Keratinocyte (primary cell): Measurements from ENCODE around the gene PPP1R1C.

Source experiments
- EZH2 ChIP-seq: IDR thresholded peaks from one replicate; pipeline ENCODE4 v1.6.1; 2012; ENCODE audit warnings: inconsistent platforms, mild to moderate bottlenecking, low read length, moderate library complexity
- TF ChIP-seq, protein P1 (sequence below), 3 experiments: IDR thresholded peaks in 1 of 3; conservative IDR thresholded peaks in 1 of 3; optimal IDR thresholded peaks in 1 of 3; 2 replicates in 2 of 3; 3 replicates in 1 of 3; pipeline versions ENCODE3 to v1.5.1; 2011; ENCODE audit warnings: low read length in 3 of 3, mild to moderate bottlenecking in 3 of 3, moderate library complexity in 2 of 3, control low read depth in 1 of 3, inconsistent platforms in 1 of 3; ENCODE audit not compliant: insufficient read depth in 2 of 3; ENCODE audit errors: extremely low read depth in 1 of 3

DNA sequence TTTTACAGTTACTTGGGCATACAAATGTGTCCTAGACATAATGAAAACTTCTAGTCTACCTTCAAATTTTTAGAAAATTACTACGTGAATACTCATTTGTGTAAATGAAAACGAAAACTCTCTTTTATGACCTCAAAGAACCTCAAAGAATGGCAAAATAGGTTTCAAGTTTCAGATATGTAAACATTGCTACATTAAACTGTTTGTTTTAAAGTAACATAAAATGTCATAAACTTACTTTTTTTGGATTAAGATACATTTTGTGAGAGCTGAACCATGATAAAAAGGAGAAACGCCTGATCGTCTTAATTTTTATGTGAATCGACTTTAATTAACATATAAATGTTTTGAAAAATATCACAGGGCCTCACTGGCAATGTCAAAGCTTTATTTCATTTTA lies 91.4 kb downstream of the PPP1R1C start:
- TF ChIP-seq, protein P1, sequence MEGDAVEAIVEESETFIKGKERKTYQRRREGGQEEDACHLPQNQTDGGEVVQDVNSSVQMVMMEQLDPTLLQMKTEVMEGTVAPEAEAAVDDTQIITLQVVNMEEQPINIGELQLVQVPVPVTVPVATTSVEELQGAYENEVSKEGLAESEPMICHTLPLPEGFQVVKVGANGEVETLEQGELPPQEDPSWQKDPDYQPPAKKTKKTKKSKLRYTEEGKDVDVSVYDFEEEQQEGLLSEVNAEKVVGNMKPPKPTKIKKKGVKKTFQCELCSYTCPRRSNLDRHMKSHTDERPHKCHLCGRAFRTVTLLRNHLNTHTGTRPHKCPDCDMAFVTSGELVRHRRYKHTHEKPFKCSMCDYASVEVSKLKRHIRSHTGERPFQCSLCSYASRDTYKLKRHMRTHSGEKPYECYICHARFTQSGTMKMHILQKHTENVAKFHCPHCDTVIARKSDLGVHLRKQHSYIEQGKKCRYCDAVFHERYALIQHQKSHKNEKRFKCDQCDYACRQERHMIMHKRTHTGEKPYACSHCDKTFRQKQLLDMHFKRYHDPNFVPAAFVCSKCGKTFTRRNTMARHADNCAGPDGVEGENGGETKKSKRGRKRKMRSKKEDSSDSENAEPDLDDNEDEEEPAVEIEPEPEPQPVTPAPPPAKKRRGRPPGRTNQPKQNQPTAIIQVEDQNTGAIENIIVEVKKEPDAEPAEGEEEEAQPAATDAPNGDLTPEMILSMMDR (optimal IDR thresholded peaks at IDR 0.05 in 1 of 3, IDR thresholded peaks at IDR 0.05 in 1 of 3, conservative IDR thresholded peaks at IDR 0.05 in 1 of 3; ENCODE audit: extremely low read depth in 1 of 3, insufficient read depth in 2 of 3, low read length in 3 of 3): no peak
- no peak for TF ChIP-seq EZH2
